GM12891 (cell line): Measurements from ENCODE around the gene VWDE.

Source experiments
- POLR2A ChIP-seq: IDR thresholded peaks from 2 replicates; pipeline ENCODE4 v1.6.1; 2011; ENCODE audit warnings: low read depth, low read length, control low read depth
- POLR2AphosphoS5 ChIP-seq: IDR thresholded peaks from 2 replicates; pipeline ENCODE4 v1.6.1; 2011; ENCODE audit warnings: low read depth, low read length, control low read depth
- TAF1 ChIP-seq: IDR thresholded peaks from 2 replicates; pipeline ENCODE4 v1.6.1; 2011; ENCODE audit warnings: low read depth, low read length, control low read depth

- TF ChIP-seq POLR2A = no peak
- TF ChIP-seq POLR2AphosphoS5 = no peak
- TF ChIP-seq TAF1 = no peak
These were observed 28.4 kb upstream of the VWDE start for GRCh38 chr7:12431886-12432556.
